Esophagus muscularis mucosa (tissue), 4 donors: ENCODE data around the gene PRPF6.

ENCODE experiments used
- EP300 ChIP-seq: sonication (generic); formaldehyde crosslinking; IDR thresholded peaks from one replicate; pipeline ENCODE4 v1.6.1; 2017; ENCODE audit warnings: antibody characterized with exemption
- POLR2A ChIP-seq: fragments of 450-650 bp; IDR thresholded peaks from one replicate; pipeline ENCODE4 v1.6.1; 2017; ENCODE audit warnings: antibody characterized with exemption, moderate library complexity, mild to moderate bottlenecking, low read depth
- POLR2AphosphoS5 ChIP-seq, 2 donors: sonication (generic); formaldehyde crosslinking; IDR thresholded peaks; one replicate each; pipeline ENCODE4 v1.6.1; 2017; ENCODE audit warnings: antibody characterized with exemption in 2 of 2
- TF ChIP-seq, protein P1 (sequence below), 3 experiments: fragments of 200-600 bp in 2 of 3; fragments of 450-650 bp in 1 of 3; sonication (generic) in 2 of 3; IDR thresholded peaks; one replicate each; pipeline ENCODE4 v1.5.1; 2017 to 2019; ENCODE audit warnings: antibody characterized with exemption in 3 of 3, mild to moderate bottlenecking in 2 of 3, moderate library complexity in 1 of 3

DNA sequence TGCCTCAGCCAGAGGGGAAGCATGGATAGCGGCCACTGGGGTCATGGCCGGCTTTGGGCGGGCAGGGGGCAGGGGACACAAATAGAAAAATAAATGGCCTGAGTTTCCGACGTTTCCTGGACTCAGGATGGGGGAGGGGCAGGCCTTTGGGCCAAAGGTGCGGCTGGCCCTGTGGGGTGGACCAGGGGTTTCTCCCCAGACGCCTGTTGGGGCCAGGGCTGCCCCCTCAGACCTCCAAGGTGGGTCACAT lies 75.6 kb downstream of the PRPF6 start:
- TF ChIP-seq, protein P1, sequence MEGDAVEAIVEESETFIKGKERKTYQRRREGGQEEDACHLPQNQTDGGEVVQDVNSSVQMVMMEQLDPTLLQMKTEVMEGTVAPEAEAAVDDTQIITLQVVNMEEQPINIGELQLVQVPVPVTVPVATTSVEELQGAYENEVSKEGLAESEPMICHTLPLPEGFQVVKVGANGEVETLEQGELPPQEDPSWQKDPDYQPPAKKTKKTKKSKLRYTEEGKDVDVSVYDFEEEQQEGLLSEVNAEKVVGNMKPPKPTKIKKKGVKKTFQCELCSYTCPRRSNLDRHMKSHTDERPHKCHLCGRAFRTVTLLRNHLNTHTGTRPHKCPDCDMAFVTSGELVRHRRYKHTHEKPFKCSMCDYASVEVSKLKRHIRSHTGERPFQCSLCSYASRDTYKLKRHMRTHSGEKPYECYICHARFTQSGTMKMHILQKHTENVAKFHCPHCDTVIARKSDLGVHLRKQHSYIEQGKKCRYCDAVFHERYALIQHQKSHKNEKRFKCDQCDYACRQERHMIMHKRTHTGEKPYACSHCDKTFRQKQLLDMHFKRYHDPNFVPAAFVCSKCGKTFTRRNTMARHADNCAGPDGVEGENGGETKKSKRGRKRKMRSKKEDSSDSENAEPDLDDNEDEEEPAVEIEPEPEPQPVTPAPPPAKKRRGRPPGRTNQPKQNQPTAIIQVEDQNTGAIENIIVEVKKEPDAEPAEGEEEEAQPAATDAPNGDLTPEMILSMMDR (IDR thresholded peaks at IDR 0.05): no peak
- TF ChIP-seq EP300: no peak
- TF ChIP-seq POLR2A: no peak
- no peak for TF ChIP-seq POLR2AphosphoS5 (IDR thresholded peaks at IDR 0.05)
